GM21447 (cell line): Measurements from ENCODE around the gene HRH4.

ENCODE experiments used
- ATAC-seq: cut with Tn5 transposase; IDR thresholded peaks from one replicate; pipeline ENCODE4 v1.9.1; 2021; ENCODE audit not compliant: unreplicated experiment

The HRH4 gene

GRCh38 chr18:24460388-24460787, at the start of gene HRH4:
Gene HRH4, plus strand, starts transcription at chr18:24460637. Its CDS starts 92 bp downstream, at chr18:24460729.
- ATAC-seq: no peak

GRCh38 chr18:24413148-24413547, 47.3 kb upstream of the HRH4 start:
- ATAC-seq: no peak

GRCh38 chr18:24414349-24415003, 46.0 kb upstream of the HRH4 start:
- no peak for ATAC-seq

- ATAC-seq: no peak
Observed at GRCh38 chr18:24417480-24417879, 43.0 kb upstream of the HRH4 start.

DNA sequence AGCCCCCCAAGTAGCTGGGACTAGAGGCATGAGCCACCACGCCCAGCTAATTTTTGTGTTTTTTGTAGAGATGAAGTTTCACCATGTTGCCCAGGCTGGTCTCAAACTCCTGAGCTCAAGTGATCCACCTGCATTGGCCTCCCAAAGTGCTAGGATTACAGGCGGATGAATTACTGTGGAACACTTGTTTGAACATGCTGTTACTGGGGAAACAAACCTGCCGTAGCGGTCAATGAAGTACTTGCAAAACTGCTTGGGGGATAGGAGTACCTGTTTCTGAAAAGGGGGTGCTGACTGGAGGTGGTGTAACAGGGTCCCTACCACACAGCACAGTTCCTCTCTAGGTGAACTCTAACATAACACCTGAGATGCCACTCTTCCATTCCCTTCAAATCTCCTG, 39.9 kb upstream of the HRH4 start:
- ATAC-seq: no peak

DNA sequence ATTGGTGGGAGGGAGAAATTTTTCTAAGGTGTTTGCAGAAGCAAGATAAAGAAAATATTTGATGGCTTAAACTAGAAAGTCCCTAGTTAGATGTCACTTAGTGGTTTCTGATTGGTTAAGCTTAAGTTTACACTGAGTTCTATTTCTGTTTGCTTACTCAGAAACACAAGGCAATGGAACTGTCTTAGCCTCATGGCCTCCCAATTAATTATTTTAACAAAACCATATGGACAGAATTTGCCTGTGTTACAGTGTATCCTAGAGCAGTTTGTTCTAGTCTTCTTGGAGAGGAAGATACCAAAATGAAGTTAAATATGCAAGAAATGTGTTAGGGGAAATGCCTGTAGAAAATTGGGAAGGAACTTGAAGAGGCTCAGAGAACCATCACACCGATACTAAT, 38.6 kb upstream of the HRH4 start:
- no peak for ATAC-seq

DNA sequence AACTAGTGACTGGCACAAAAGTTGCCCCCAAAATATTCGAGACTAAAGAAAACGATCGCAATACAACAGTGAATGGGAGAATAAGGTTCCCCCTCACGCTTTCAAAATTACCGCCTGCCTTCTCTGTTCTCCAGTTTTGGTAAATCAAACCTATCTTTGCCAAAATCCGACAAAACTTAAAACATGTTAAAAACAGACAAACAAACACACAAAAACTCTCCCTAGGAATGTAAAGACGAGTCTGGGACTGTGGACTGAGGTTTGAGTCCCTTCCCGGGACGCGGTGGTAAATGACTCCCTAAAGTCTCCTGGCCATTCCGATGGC, 34.4 kb upstream of the HRH4 start:
- no peak for ATAC-seq

DNA sequence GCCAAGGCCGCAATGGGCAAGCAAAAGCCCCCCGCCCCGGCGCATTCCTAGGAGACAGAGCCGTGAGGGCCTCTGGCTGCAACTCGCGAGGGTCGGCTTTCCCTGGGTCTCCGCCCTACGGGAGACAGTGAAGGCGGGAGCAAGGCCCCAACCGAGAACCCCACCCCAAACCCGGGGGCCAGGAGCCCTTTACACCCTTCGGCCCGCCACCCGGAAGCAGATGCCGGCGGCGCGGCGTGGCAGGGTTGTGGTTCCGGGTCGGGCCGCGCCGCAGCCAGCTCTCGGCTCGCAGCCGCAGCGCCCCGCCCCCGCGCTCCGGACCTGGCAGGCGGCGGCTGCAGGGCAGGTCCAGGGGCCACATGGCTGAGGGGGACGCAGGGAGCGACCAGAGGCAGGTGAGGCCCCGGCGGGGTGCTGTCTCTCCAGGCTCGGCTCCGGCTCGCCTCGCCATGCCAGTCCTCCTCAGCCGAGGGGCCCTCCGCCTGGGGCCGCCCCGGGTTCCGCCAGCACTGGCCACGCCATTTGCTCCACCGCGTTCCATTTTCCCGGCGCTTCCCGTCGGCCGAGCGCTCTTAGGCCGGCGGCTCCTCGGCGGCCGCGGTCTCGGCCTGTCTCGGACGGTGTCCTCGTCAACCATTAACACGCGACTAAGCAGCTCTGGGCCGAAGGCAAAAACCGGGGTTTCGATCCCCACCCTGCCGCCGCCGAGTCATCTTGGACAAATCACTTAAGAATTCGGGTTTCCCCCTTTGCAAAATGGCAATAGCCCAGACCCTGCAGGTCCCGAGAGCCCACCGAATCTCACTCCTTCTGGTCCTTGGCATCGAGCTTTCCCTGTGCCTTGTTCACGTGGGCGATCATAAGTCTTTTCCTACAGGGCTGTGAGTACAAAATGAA, 33.8 kb upstream of the HRH4 start, which contains the start of gene IMPACT:
TSS of gene IMPACT (plus strand) at position 273 of the 897 bp plus-strand sequence. CDS start at position 360, 87 bp downstream.
- peak; percentile 91 for ATAC-seq

DNA sequence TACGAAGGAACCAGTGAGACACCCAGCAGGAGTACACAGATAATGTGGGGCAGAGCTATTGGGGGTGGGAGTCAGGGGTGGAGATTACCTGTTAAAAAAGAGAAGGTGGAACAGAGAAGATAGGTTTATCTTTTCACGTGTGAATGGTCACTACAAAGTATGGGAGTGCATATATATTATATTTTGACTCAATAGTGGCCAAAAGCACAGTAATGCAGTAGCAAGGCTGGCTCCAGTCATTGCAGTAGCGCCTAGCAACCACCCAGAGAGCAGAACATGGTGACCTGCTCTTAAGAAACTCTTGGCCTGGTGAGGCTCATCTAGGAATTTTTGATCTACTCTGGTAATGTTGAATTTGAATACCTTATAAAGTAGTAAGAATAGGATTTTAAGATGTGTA, 33.0 kb upstream of the HRH4 start:
- no peak for ATAC-seq

- ATAC-seq: no peak
Observed at GRCh38 chr18:24428709-24429108, 31.7 kb upstream of the HRH4 start.

GRCh38 chr18:24429188-24429587, 31.2 kb upstream of the HRH4 start:
- ATAC-seq: no peak

DNA sequence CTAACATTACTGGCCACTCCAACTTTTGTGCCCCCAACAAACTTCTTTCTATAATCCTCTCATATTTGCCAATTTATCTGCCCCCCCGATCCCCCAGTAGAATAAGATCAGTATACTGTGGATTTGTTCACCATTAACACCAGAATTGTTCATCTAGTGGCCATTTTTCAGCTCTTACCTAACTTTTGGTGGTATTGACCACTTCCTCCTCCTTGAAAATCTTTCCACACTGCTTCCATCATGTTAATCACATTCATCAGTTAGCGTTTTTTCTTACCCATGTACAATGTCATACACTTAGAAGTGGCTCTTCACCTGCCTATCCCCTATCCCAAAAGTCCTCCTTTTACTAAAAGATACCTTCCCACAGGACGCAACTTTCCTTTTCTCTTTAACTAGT, 27.8 kb upstream of the HRH4 start:
- ATAC-seq: no peak

- no peak for ATAC-seq
Observed at GRCh38 chr18:24436939-24437338, 23.5 kb upstream of the HRH4 start.

- peak; percentile 83 for ATAC-seq
Observed at GRCh38 chr18:24443870-24444269, 16.6 kb upstream of the HRH4 start.

- ATAC-seq: peak; percentile 71
Observed at GRCh38 chr18:24446453-24446852, 14.0 kb upstream of the HRH4 start.

GRCh38 chr18:24446953-24447538, 13.4 kb upstream of the HRH4 start:
- no peak for ATAC-seq

DNA sequence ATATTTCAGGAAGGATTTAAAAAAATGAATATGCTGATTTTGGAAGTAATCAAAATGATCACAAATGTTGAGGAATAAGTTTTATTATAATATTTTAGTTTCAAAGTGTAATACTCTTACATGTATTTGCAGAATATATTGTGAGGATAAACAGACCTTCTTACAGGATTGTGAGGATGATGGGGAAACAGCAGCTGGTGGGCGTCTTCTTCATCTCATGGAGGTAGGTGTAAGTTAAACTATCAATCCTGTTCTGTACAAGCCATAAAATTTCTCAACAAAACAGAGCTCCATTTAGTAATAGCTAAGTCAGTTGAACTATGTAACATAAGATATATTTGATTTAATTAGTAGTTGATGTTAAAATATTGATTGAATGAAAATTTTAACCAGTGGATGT, 12.5 kb upstream of the HRH4 start:
- ATAC-seq: no peak

DNA sequence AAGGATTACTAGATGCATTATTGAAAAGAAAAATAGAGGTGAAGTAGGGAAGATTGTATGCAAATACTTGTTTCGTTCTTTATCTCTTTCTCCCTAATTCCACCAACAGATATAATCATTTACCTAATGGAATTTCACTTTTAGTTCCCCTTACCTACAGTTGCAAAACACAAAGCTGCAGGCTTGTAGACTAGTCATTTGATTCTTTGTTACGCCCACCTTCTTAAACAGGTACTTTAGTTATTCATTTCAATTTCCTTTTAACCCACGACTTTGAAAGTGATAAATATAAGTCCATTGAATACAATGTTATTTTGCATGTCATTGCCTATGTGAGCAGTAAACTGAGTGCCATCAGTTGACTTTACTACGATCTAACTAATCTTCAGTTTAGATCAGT, 3.9 kb upstream of the HRH4 start:
- peak; percentile 89 for ATAC-seq

DNA sequence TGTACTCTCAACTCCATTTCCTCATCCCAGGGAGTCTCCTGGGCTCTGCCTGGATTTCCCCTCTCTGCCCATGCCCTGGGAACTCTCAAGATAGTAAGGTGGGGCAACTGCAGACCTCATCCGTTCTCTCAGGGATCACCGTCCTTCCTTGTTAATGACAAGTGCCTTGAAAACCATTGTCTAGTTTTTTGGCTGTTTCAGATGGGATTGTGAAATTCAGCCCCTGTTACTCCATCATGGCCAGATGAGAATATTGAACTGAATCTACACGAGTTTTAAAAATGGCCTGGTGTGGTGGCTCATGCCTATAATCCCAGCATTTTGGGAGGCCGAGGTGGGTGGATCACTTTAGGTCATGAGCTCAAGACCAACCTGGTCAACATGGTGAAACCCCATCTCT, 665 bp upstream of the HRH4 start:
- ATAC-seq: no peak

- no peak for ATAC-seq
Observed at GRCh38 chr18:24461996-24462395, 1.6 kb downstream of the HRH4 start.

- no peak for ATAC-seq
Observed at GRCh38 chr18:24462838-24463775, 2.7 kb downstream of the HRH4 start.
